ENCODE data around the gene SPATS2.

Gene SPATS2

DNA sequence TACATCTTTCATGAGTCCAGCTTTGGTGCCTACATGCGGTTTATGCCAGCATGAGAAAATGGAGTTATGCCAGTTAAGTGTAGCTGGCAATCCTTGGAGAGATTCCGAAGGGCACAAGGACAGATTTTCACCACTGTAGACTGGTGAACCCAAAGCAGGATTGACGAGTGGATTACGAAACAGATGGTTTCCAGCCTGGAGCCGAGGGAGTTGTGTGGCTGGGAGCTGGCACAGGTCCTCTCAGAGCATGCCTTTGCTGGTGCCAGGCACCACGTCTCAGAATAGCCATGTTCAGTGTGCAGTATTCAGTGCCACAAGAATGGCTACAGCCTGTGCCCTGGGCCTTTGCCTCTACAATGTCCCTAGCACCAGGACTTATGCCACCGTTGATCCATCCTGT is 184.8 kb downstream of the SPATS2 start:
- TF ChIP-seq, protein P1, sequence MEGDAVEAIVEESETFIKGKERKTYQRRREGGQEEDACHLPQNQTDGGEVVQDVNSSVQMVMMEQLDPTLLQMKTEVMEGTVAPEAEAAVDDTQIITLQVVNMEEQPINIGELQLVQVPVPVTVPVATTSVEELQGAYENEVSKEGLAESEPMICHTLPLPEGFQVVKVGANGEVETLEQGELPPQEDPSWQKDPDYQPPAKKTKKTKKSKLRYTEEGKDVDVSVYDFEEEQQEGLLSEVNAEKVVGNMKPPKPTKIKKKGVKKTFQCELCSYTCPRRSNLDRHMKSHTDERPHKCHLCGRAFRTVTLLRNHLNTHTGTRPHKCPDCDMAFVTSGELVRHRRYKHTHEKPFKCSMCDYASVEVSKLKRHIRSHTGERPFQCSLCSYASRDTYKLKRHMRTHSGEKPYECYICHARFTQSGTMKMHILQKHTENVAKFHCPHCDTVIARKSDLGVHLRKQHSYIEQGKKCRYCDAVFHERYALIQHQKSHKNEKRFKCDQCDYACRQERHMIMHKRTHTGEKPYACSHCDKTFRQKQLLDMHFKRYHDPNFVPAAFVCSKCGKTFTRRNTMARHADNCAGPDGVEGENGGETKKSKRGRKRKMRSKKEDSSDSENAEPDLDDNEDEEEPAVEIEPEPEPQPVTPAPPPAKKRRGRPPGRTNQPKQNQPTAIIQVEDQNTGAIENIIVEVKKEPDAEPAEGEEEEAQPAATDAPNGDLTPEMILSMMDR (conservative IDR thresholded peaks at IDR 0.05; ENCODE audit: low read length): no peak
- peak; percentile 58 for DNase-seq (ENCODE audit: low read depth)
- no peak overlapping the region for H3K4me3 ChIP-seq (ENCODE audit: low read length)

DNA sequence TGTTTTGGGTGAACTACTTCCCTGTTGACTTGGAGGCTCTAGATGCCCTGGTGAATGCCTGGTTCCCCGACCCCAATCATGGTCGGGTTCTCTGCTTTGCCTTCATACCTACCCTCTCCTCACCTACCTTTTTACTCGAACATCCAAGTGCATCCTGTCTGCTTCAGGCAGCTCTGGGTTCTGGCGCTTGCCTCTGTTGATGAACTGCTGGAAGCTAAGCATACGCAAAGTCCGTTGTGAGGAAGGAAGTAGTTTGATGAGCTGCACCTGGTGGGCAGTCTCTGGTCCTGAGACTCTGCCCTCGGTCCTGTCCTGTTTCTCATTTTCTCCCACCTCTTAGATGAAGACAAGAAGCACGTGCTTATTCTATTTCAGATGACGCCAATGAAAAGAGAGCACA is 185.2 kb downstream of the SPATS2 start:
- DNase-seq (ENCODE audit: low read depth): no peak

DNA sequence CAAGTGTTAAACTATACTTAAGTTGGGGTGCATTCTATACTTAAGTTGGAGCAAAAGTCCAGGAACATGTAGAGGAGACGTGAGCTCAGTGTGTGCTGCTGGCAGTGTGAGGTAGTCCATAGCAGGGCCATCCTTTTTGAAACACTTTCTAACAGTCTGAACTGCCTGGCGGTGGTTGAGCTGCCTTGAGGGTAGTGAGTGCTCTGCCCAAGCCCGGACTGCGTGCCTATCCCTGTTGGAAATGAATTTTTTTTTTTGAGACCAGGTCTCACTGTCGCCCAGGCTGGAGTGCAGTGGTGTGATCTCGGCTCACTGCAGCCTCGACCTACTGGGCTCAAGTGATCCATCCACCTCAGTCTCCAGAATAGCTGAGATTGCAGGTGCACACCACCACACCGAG is 185.6 kb downstream of the SPATS2 start:
- TF ChIP-seq, protein P1 (conservative IDR thresholded peaks at IDR 0.05; ENCODE audit: low read length): no peak
- DNase-seq (ENCODE audit: low read depth): no peak
- H3K4me3 ChIP-seq (ENCODE audit: low read length): no peak overlapping the region

More for the DNA sequence above, 185.2 kb downstream of the SPATS2 start:
- H3K4me3 ChIP-seq (ENCODE audit: low read length): no peak overlapping the region
- TF ChIP-seq, protein P1 (conservative IDR thresholded peaks at IDR 0.05; ENCODE audit: low read length): no peak

DNA sequence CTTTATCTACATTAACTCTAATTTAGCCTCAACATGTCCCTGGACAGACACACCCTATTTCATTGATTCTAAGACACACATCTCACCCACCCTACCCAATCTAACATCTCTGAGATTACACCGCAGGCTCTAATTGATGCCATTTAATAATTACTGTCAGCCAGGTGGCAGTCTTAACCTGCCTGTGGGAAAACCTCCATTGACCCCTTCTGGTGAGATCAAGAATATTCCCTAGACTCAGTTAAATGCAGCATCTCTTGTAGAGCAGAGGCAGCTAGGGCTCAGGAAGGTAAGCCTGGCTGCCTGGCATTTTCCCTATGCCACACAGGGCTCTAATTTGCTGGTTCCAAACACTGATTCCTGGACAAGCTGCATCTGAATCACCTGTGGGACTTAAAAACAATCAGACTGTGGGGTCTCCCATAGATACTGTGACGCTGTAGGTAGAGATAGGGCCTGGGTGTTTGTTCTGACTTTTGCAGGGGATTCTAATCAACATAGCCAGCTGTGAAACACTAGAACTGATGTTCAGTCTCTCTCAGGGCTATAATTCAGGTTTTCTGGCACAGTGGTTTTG is 186.3 kb downstream of the SPATS2 start:
- no peak overlapping the region for H3K4me3 ChIP-seq (ENCODE audit: low read length)
- DNase-seq (ENCODE audit: low read depth): no peak
- TF ChIP-seq, protein P1 (conservative IDR thresholded peaks at IDR 0.05; ENCODE audit: low read length): peak; percentile 25

DNA sequence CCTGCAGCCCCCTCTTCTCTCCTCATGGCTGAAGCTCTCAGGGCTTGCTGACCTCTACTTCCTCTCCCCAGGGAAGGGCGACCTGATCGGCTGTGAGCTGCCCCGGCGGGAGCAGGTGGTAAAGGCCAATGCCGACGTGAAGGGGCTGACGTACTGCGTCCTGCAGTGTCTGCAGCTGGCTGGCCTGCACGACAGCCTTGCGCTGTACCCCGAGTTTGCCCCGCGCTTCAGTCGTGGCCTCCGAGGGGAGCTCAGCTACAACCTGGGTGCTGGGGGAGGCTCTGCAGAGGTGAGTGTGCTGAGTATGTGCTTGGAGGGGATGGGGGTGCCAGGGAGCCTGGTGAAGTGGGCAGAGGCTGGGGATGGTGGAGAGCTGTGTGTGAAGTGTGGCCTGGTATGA is 187.0 kb downstream of the SPATS2 start:
- DNase-seq (ENCODE audit: low read depth): no peak

DNA sequence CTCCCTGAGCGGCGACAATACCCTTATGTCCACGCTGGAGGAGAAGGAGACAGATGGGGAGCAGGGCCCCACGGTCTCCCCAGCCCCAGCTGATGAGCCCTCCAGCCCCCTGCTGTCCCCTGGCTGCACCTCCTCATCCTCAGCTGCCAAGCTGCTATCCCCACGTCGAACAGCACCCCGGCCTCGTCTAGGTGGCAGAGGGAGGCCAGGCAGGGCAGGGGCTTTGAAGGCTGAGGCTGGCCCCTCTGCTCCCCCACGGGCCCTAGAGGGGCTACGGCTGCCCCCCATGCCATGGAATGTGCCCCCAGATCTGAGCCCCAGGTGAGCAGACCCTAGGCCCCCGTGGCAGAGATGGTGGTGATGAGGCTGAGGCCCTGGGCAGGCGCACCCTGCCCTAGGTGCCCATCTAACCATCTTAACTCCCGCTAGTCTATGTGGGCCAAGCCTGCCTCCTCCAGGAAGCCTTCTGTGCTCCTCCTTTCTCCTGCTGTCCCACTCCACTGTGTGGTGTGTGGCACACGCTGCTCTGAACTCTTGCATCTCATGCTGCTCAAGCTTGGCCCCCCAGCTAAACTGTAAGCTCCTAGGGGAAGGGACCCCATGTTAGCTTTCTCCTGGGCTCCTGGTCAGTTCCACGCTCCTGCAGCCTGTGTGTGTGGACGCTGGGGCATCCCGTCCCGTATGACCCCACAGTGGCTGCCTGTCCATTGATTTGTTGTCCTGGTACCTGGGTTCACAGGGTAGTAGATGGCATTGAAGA is 188.5 kb downstream of the SPATS2 start:
- TF ChIP-seq, protein P1 (conservative IDR thresholded peaks at IDR 0.05; ENCODE audit: low read length): no peak
- no peak for DNase-seq (ENCODE audit: low read depth)
- no peak overlapping the region for H3K4me3 ChIP-seq (ENCODE audit: low read length)

More for the DNA sequence above, 187.0 kb downstream of the SPATS2 start:
- H3K4me3 ChIP-seq (ENCODE audit: low read length): no peak overlapping the region
- TF ChIP-seq, protein P1 (conservative IDR thresholded peaks at IDR 0.05; ENCODE audit: low read length): no peak
